HUES48 (cell line): ENCODE measurements around the gene PITPNM1.

Experiments used
- H3K27ac ChIP-seq: one replicate; pipeline ENCODE4 v1.7.0; 2013; ENCODE audit warnings: low read depth, low read length, inconsistent platforms
- H3K27me3 ChIP-seq: 2 replicates; pipeline ENCODE4 v1.6.1; 2013; ENCODE audit warnings: mild to moderate bottlenecking, low read length; ENCODE audit not compliant: control insufficient read depth, insufficient read depth
- H3K36me3 ChIP-seq: 2 replicates; pipeline ENCODE4 v1.6.1; 2013; ENCODE audit warnings: low read length; ENCODE audit not compliant: control insufficient read depth, insufficient read depth
- H3K4me1 ChIP-seq: 2 replicates; pipeline ENCODE4 v1.6.1; 2013; ENCODE audit warnings: mild to moderate bottlenecking, low read length; ENCODE audit not compliant: control insufficient read depth, insufficient read depth
- H3K4me3 ChIP-seq: 2 replicates; pipeline ENCODE4 v1.5.1; 2013; ENCODE audit warnings: mild to moderate bottlenecking, low read depth, low read length
- H3K9ac ChIP-seq: 2 replicates; pipeline ENCODE4 v1.6.1; 2013; ENCODE audit warnings: mild to moderate bottlenecking, low read depth, low read length, moderate library complexity
- H3K9me3 ChIP-seq: 2 replicates; pipeline ENCODE4 v1.6.1; 2013; ENCODE audit warnings: low read length; ENCODE audit not compliant: control insufficient read depth, insufficient read depth

The PITPNM1 gene

GRCh38 chr11:67539550-67539949, 34.4 kb upstream of the PITPNM1 start:
- H3K36me3 ChIP-seq, result no peaks in the 10 kb centered on the region
- no peak overlapping the region for H3K27ac ChIP-seq
- H3K27me3 ChIP-seq, result no peaks in the 10 kb centered on the region
- H3K9me3 ChIP-seq, result peaks cover 4% of the 10 kb centered on the region
- no peaks in the 10 kb centered on the region for H3K4me1 ChIP-seq
- H3K4me3 ChIP-seq, result no peak overlapping the region
- no peak overlapping the region for H3K9ac ChIP-seq

DNA sequence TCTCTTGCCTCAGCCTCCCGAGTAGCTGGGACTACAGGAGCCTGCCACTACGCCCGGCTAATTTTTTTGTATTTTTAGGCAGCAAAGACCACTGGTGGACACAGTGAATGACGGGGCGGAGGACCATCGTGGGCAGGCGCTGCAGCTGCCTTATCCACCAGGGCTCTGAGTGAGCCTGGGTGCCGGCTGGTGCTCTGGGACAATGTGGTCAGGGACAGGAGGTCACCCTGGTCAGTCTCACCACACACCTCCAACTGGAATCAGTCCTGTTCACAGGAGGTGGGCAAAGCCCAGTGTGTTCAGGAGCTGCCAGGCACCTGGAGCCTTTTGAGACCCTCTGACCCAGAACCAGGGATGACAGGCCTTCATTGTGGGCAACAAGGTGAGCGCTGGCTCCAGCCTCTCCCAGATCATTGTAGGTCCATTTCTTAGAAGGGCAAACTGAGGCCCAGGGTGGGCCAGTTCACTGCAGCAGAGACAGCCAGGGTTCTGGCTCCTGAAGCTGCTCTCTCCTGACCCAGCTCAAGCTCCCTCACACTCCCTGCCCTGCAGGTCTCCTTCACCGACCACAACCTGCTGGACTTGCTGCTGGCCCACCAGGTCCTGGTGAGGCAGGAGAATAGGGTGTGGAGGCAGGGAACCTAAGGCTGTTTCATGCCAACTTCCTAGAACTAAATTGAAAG, 33.8 kb upstream of the PITPNM1 start:
- no peaks in the 10 kb centered on the region for H3K27me3 ChIP-seq
- no peak overlapping the region for H3K9ac ChIP-seq
- H3K4me3 ChIP-seq, result no peak overlapping the region
- no peak overlapping the region for H3K27ac ChIP-seq
- H3K36me3 ChIP-seq, result no peaks in the 10 kb centered on the region
- H3K9me3 ChIP-seq, result peaks cover 8% of the 10 kb centered on the region
- no peaks in the 10 kb centered on the region for H3K4me1 ChIP-seq

GRCh38 chr11:67538306-67538705, 33.1 kb upstream of the PITPNM1 start:
- no peak overlapping the region for H3K4me3 ChIP-seq

GRCh38 chr11:67535561-67535960, 30.4 kb upstream of the PITPNM1 start:
- Histone ChIP-seq H3K27me3 (no peaks in the 10 kb centered on the region), H3K36me3 (no peaks in the 10 kb centered on the region), H3K9ac (no peak overlapping the region), H3K27ac (no peak overlapping the region), H3K4me3 (no peak overlapping the region), H3K4me1 (no peaks in the 10 kb centered on the region), H3K9me3 (peaks cover 17% of the 10 kb centered on the region)

More at GRCh38 chr11:67538306-67538705, 33.1 kb upstream of the PITPNM1 start:
- Histone ChIP-seq H3K4me1 (no peaks in the 10 kb centered on the region), H3K27me3 (no peaks in the 10 kb centered on the region), H3K27ac (no peak overlapping the region), H3K9me3 (peaks cover 14% of the 10 kb centered on the region), H3K36me3 (no peaks in the 10 kb centered on the region), H3K9ac (no peak overlapping the region)

DNA sequence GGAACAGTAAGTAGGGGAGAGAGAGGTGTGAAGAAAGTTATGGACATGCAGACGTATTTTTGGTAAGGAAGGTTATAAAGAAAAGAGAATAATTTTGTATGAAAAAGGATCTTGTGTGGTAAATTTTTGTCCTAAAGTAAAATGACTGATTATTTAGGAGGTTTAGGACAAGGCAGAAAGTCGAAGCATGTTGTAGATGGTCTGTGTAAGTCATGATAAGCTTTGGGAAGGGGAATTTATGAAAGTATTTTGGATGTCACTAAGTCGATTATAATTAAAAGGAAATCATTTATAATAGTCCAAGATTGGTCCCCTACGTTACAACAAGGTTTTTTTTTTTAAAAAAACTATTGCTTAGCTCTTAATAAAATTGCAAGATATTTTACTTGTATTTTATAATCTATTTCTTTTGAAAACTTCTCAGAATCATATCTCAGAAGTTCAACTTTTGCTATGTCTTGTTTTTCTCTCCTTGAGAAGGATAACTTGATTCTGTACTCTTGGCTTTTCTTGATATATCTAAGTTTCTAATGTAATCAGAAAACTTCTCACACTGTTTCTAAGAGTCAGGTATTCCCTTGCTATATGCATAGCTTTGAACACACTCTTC, 29.0 kb upstream of the PITPNM1 start:
- H3K36me3 ChIP-seq, result no peaks in the 10 kb centered on the region

GRCh38 chr11:67532889-67533288, 27.7 kb upstream of the PITPNM1 start:
- H3K27ac ChIP-seq, result no peak overlapping the region
- no peaks in the 10 kb centered on the region for H3K27me3 ChIP-seq
- H3K36me3 ChIP-seq, result no peaks in the 10 kb centered on the region
- peaks cover 17% of the 10 kb centered on the region for H3K9me3 ChIP-seq
- no peaks in the 10 kb centered on the region for H3K4me1 ChIP-seq
- no peak overlapping the region for H3K9ac ChIP-seq
- no peak overlapping the region for H3K4me3 ChIP-seq

More for the DNA sequence above, 29.0 kb upstream of the PITPNM1 start:
- H3K4me3 ChIP-seq, result no peak overlapping the region
- H3K9me3 ChIP-seq, result peaks cover 17% of the 10 kb centered on the region
- H3K4me1 ChIP-seq, result no peaks in the 10 kb centered on the region
- H3K9ac ChIP-seq, result no peak overlapping the region
- H3K27me3 ChIP-seq, result no peaks in the 10 kb centered on the region
- H3K27ac ChIP-seq, result no peak overlapping the region

GRCh38 chr11:67530282-67530592, 25.1 kb upstream of the PITPNM1 start:
- H3K9me3 ChIP-seq, result peaks cover 17% of the 10 kb centered on the region
- H3K27me3 ChIP-seq, result no peaks in the 10 kb centered on the region
- no peak overlapping the region for H3K4me3 ChIP-seq
- no peak overlapping the region for H3K9ac ChIP-seq
- H3K36me3 ChIP-seq, result no peaks in the 10 kb centered on the region
- H3K27ac ChIP-seq, result no peak overlapping the region
- no peaks in the 10 kb centered on the region for H3K4me1 ChIP-seq

DNA sequence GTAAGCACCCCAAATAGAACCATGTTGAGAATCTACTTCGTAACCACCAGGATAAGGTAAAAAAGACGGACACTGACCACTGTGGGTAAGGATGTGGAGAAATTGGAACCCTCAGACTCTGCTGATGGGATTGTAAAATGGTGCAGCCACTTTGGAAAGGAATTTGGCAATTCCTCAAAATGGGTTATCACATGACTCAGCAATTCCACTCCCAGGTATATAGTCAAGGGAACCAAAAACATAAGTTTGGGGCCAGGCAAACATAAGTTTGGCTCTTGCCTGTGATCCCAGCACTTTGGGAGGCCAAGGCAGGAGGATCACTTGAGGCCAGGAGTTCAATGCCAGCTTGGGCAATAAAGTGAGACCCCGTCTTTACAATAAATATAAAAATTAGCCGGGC, 23.2 kb upstream of the PITPNM1 start:
- Histone ChIP-seq H3K9me3 (peaks cover 3% of the 10 kb centered on the region; the same call in 1 of the 2 replicates), H3K27me3 (no peaks in the 10 kb centered on the region), H3K27ac (no peak overlapping the region), H3K4me3 (no peak overlapping the region), H3K4me1 (no peaks in the 10 kb centered on the region), H3K9ac (no peak overlapping the region), H3K36me3 (no peaks in the 10 kb centered on the region)

DNA sequence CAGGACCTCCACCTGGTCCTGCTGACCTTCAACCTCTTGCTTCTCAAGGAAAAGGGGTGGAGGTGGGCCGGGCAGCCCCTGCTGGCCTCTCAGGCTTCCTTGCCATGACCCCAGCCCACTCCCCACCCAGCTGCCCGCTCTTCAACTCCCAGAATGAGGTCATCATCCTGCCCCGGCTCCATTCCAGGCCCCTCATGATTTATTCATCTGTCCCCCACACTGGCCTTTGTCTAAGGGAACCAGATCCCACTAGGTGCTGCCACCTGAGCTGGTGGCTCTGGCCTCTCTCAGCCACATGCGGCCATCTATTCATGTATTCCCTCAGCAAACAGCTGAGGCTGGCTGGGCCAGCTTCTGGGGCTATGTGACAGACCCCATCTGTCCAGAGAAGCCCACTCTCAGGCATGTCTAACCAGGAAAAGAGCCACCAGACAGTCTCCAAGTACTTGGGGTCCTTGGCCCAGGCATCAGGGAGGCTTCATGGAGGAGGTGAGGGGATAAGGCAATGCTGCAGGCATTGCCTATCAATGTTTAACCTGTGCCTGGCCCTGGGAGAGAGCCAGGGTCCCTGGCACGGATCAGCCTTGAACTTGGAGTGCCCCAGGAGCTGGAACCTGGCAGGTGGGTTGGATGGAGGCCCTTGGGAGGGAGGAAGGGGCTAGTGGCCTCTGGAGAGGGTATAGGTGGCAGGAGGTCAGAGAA, 20.3 kb upstream of the PITPNM1 start:
- Histone ChIP-seq H3K9ac (no peak overlapping the region), H3K27ac (no peak overlapping the region), H3K9me3 (no peaks in the 10 kb centered on the region), H3K4me1 (no peaks in the 10 kb centered on the region), H3K36me3 (no peaks in the 10 kb centered on the region), H3K27me3 (no peaks in the 10 kb centered on the region), H3K4me3 (no peak overlapping the region)

GRCh38 chr11:67524480-67524808, 19.3 kb upstream of the PITPNM1 start:
- H3K9ac ChIP-seq, result no peak overlapping the region
- no peaks in the 10 kb centered on the region for H3K4me1 ChIP-seq
- no peak overlapping the region for H3K4me3 ChIP-seq
- H3K27ac ChIP-seq, result no peak overlapping the region
- H3K27me3 ChIP-seq, result no peaks in the 10 kb centered on the region
- no peaks in the 10 kb centered on the region for H3K36me3 ChIP-seq
- no peaks in the 10 kb centered on the region for H3K9me3 ChIP-seq
